ENCODE measurements around the gene BANK1. TPM values are rescaled to one million over a fixed set of nuclear protein-coding genes. Genes with fewer than 3 reads are reported as not detected.

Gene BANK1
- total and polyA plus RNA-seq, 10 of the 15 experiments (the other 5 are each of a cell fraction or from before 2014, with no cell fraction given), result 0.13 to 2.1 (median 0.42) TPM

GRCh38 chr4:101791182-101791558 lies 640 bp downstream of the BANK1 start:
- ChIA-PET RAD21 (ENCODE audit: unreplicated experiment) (no interaction called here), CTCF (no interaction called here), SMC1A (ENCODE audit: uncharacterized antibody, unreplicated experiment) (interaction anchor here (1.0 kb wide), 1 partner anchor 25 kb away, joined by 3 read pairs; no protein-coding TSS in a partner anchor), POLR2A (no interaction called here)
- Histone ChIP-seq H3K4me1 (ENCODE audit: control insufficient read depth, insufficient read depth, low read length) (peaks cover 9% of the 10 kb centered on the region), H3K4me3 (peak overlapping the region; percentile 59; the same call in 1 of the 2 replicates), H3K27ac (ENCODE audit: control insufficient read depth, insufficient read depth) (no peak overlapping the region), H3K9me3 (replicated peaks; ENCODE audit: control insufficient read depth, insufficient read depth, low read length) (no peaks in the 10 kb centered on the region), H3K27me3 (replicated peaks in 1 of 2; ENCODE audit: control insufficient read depth in 2 of 2, insufficient read depth in 2 of 2, low read length in 1 of 2) (peaks cover 0 to 3% of the 10 kb centered on the region in 2 experiments; a peak in 1 of 4 replicates), H4K20me1 (ENCODE audit: control insufficient read depth, insufficient read depth) (no peaks in the 10 kb centered on the region), H3K79me2 (ENCODE audit: control insufficient read depth, insufficient read depth, low read length) (no peaks in the 10 kb centered on the region), H2AFZ (ENCODE audit: control insufficient read depth, low read depth, low read length) (peak overlapping the region; percentile 41), H3K36me3 (ENCODE audit: control insufficient read depth in 2 of 2, insufficient read depth in 2 of 2, low read length in 1 of 2) (no peaks in the 10 kb centered on the region), H3K9ac (ENCODE audit: control insufficient read depth, insufficient read depth, low read length) (0 out of 2 replicates have a peak overlapping the region, but pooled peaks have one; percentile 20), H3K4me2 (ENCODE audit: control insufficient read depth, insufficient read depth) (peak overlapping the region; percentile 87)
- peak; percentile 28 for ATAC-seq
- intact Hi-C loops (cut with micrococcal nuclease; ENCODE audit: unreplicated experiment), result loop anchor here (2.0 kb wide), 1 partner anchor 16 kb away; no protein-coding TSS in a partner anchor
- FAIRE-seq, result no peak
- TF ChIP-seq BMI1 (IDR thresholded peaks at IDR 0.05; ENCODE audit: borderline replicate concordance) (peak; percentile 7; the same call in 1 of the 2 replicates), MYB (IDR thresholded peaks at IDR 0.05; ENCODE audit: borderline replicate concordance, low read depth, low read length) (no peak)
- WGBS (ENCODE audit: insufficient coverage, insufficient replicate concordance, low lambda C conversion rate, missing lambda C conversion rate), result 1% methylated on average over 12 of the region's 12 CpGs
- no TSS peak for BruUV-seq (replicated peaks)
- DNase-seq (ENCODE audit: low read depth, low spot score), result no peak
- in situ Hi-C loops (cut with MboI), result no loop called here

GRCh38 chr4:101792056-101792590 lies 1.6 kb downstream of the BANK1 start:
- Histone ChIP-seq H3K9ac (ENCODE audit: control insufficient read depth, insufficient read depth, low read length) (no peak overlapping the region), H3K4me2 (ENCODE audit: control insufficient read depth, insufficient read depth) (no peak overlapping the region), H4K20me1 (ENCODE audit: control insufficient read depth, insufficient read depth) (no peaks in the 10 kb centered on the region), H3K4me3 (no peak overlapping the region), H3K9me3 (replicated peaks; ENCODE audit: control insufficient read depth, insufficient read depth, low read length) (no peaks in the 10 kb centered on the region), H2AFZ (ENCODE audit: control insufficient read depth, low read depth, low read length) (no peak overlapping the region), H3K4me1 (ENCODE audit: control insufficient read depth, insufficient read depth, low read length) (peaks cover 9% of the 10 kb centered on the region), H3K27me3 (replicated peaks in 1 of 2; ENCODE audit: control insufficient read depth in 2 of 2, insufficient read depth in 2 of 2, low read length in 1 of 2) (peaks cover 0 to 3% of the 10 kb centered on the region in 2 experiments; a peak in 1 of 4 replicates), H3K36me3 (ENCODE audit: control insufficient read depth in 2 of 2, insufficient read depth in 2 of 2, low read length in 1 of 2) (no peaks in the 10 kb centered on the region), H3K27ac (ENCODE audit: control insufficient read depth, insufficient read depth) (no peak overlapping the region), H3K79me2 (ENCODE audit: control insufficient read depth, insufficient read depth, low read length) (no peaks in the 10 kb centered on the region)
- DNase-seq (ENCODE audit: low read depth, low spot score), result no peak
- intact Hi-C loops (cut with micrococcal nuclease; ENCODE audit: unreplicated experiment) (no loop called here), in situ Hi-C loops (cut with MboI) (no loop called here)
- CTCF ChIA-PET, result no interaction called here
- FAIRE-seq, result no peak
- no TSS peak for BruUV-seq (replicated peaks)
- 3% methylated on average over 4 of the region's 4 CpGs for WGBS (ENCODE audit: insufficient coverage, insufficient replicate concordance, low lambda C conversion rate, missing lambda C conversion rate)
- SMC1A ChIA-PET (ENCODE audit: uncharacterized antibody, unreplicated experiment), result interaction anchor here (1.0 kb wide), 1 partner anchor 26 kb away, joined by 3 read pairs; no protein-coding TSS in a partner anchor
- RAD21 ChIA-PET (ENCODE audit: unreplicated experiment), result interaction anchor here (0.7 kb wide), 1 partner anchor 52 kb away, joined by 3 read pairs; no protein-coding TSS in a partner anchor
- POLR2A ChIA-PET, result no interaction called here
- no peak for ATAC-seq
- TF ChIP-seq SRF (IDR thresholded peaks at IDR 0.05; ENCODE audit: low read depth in 2 of 2, low read length in 2 of 2) (no peak), CHD1 (IDR thresholded peaks at IDR 0.05; ENCODE audit: low read depth, low read length) (no peak), GATAD2B (conservative IDR thresholded peaks at IDR 0.05; ENCODE audit: low read depth) (no peak), E2F8 (IDR thresholded peaks at IDR 0.05; ENCODE audit: low read depth, partially characterized antibody) (no peak), EZH2 (IDR thresholded peaks at IDR 0.05; ENCODE audit: borderline replicate concordance, control insufficient read depth, low read depth, low read length) (no peak), NFYB (IDR thresholded peaks at IDR 0.05; ENCODE audit: insufficient read depth, low read depth, low read length) (no peak), TCF7 (IDR thresholded peaks at IDR 0.05; ENCODE audit: borderline replicate concordance) (no peak), SP1 (IDR thresholded peaks at IDR 0.05; ENCODE audit: low read depth, low read length) (no peak), HSF1 (IDR thresholded peaks at IDR 0.05; ENCODE audit: low read depth, low read length) (no peak)

All from GM12878 (cell line).